Lower lobe of right lung (tissue), 2 donors: ENCODE measurements around the gene COG3. TPM values are rescaled to one million over a fixed set of nuclear protein-coding genes. Genes with fewer than 3 reads are reported as not detected.
"Not testable (repeated sequence)": the region's sequence is repeated elsewhere in the genome, so short reads cannot be mapped to it uniquely, and the experiment has no call there.

ENCODE experiments used
- ATAC-seq, 2 donors: fragments of 200-7000 bp; cut with Tn5 transposase; one replicate each; pipeline ENCODE4 v1.9.1; 2020 to 2022; ENCODE audit warnings: mild to moderate bottlenecking in 2 of 2, moderate library complexity in 2 of 2
- DNase-seq: peaks from one replicate; pipeline ENCODE4 v3.0.0-alpha.2; 2020
- H3K27ac ChIP-seq: fragments of 200-600 bp; one replicate; pipeline ENCODE4 v1.8.0; 2022
- H3K27me3 ChIP-seq: fragments of 200-600 bp; one replicate; pipeline ENCODE4 v1.8.0; 2022; ENCODE audit warnings: low read depth
- H3K36me3 ChIP-seq: fragments of 200-600 bp; one replicate; pipeline ENCODE4 v1.8.0; 2022; ENCODE audit warnings: mild to moderate bottlenecking
- H3K4me1 ChIP-seq: fragments of 200-600 bp; one replicate; pipeline ENCODE4 v1.8.0; 2022
- H3K4me3 ChIP-seq: fragments of 200-600 bp; one replicate; pipeline ENCODE4 v1.8.0; 2022; ENCODE audit warnings: mild to moderate bottlenecking
- H3K9me3 ChIP-seq: fragments of 200-600 bp; one replicate; pipeline ENCODE4 v1.8.0; 2022
- intact Hi-C: fragments of 100-400 bp; cut with DNase I; formaldehyde crosslinking; loops from one replicate; pipeline ENCODE4 v1.11.0; 2022
- total RNA-seq: library from RNA; stranded (reverse); fragmentation: NEBNext Ultra II Directional; extraction: Animal tissue kit (Norgen Biotek cat#: 25700); gene quantifications from one replicate; pipeline ENCODE4 v1.2.1, GENCODE V29; 2021
- TF ChIP-seq, protein P1 (sequence below): fragments of 200-600 bp; IDR thresholded peaks from one replicate; pipeline ENCODE4 v1.8.0; 2022; ENCODE audit warnings: antibody characterized with exemption, mild to moderate bottlenecking
- donor health status: DM: no; HTN: yes; CAD: no; lungs with severe emphysema.

The COG3 gene
- total RNA-seq, 1 donor from 2014 or later: 21.9 TPM

DNA sequence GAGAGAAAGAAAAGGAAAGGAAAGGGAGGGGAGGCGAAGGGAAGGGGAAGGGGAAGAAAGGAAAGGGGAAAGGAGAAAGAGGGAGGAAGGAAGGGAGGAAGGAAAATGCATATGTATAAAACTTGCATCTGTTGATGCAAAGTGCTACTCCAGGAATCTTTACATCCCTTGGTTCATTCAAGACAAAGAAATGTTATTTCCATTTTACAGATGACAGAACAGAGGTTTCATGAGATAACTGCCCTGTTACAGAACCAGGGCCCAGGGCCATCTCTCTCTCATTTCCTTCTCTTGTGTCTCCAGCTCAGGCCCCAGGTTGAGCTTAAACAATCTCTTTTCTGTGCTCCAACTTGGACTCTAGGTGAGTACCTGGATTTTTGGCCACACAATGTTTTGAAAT lies 44.8 kb upstream of the COG3 start:
- intact Hi-C loops: no loop called here
- no peaks in the 10 kb centered on the region for H3K27me3 ChIP-seq
- no peak overlapping the region for H3K27ac ChIP-seq
- no peaks in the 10 kb centered on the region for H3K36me3 ChIP-seq
- DNase-seq (no peak), ATAC-seq (no peak)
- TF ChIP-seq, protein P1, sequence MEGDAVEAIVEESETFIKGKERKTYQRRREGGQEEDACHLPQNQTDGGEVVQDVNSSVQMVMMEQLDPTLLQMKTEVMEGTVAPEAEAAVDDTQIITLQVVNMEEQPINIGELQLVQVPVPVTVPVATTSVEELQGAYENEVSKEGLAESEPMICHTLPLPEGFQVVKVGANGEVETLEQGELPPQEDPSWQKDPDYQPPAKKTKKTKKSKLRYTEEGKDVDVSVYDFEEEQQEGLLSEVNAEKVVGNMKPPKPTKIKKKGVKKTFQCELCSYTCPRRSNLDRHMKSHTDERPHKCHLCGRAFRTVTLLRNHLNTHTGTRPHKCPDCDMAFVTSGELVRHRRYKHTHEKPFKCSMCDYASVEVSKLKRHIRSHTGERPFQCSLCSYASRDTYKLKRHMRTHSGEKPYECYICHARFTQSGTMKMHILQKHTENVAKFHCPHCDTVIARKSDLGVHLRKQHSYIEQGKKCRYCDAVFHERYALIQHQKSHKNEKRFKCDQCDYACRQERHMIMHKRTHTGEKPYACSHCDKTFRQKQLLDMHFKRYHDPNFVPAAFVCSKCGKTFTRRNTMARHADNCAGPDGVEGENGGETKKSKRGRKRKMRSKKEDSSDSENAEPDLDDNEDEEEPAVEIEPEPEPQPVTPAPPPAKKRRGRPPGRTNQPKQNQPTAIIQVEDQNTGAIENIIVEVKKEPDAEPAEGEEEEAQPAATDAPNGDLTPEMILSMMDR: no peak
- H3K4me3 ChIP-seq: no peak overlapping the region
- H3K9me3 ChIP-seq: no peaks in the 10 kb centered on the region
- H3K4me1 ChIP-seq: peaks cover 20% of the 10 kb centered on the region

DNA sequence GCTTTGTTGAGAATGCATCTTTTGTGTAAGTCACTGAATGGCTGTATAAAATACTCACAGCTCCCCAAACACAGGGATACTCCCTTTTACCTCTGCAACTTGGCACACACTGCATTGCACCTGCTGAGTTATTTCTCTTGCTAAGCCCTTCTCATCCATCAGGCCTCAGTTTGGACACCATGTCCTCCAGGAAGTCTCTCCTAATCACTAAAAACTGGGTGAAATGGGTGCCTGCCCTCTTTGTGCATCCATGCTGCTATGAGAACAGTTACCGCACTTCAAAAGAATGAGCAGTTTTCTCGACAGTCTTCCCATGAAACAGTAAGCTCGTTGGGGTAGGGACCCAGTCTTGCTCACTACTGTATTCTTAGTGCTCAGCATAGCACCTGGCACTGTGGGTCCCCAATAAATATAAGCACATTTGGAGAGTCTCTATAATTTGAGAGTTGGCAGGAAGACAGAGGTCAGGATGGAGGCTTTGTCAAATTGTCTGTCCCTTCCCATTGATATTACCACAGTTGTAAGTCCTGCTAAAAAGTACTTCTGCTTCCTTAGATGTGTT lies 41.9 kb upstream of the COG3 start:
- no peaks in the 10 kb centered on the region for H3K36me3 ChIP-seq
- no peak for ATAC-seq
- DNase-seq: no peak

DNA sequence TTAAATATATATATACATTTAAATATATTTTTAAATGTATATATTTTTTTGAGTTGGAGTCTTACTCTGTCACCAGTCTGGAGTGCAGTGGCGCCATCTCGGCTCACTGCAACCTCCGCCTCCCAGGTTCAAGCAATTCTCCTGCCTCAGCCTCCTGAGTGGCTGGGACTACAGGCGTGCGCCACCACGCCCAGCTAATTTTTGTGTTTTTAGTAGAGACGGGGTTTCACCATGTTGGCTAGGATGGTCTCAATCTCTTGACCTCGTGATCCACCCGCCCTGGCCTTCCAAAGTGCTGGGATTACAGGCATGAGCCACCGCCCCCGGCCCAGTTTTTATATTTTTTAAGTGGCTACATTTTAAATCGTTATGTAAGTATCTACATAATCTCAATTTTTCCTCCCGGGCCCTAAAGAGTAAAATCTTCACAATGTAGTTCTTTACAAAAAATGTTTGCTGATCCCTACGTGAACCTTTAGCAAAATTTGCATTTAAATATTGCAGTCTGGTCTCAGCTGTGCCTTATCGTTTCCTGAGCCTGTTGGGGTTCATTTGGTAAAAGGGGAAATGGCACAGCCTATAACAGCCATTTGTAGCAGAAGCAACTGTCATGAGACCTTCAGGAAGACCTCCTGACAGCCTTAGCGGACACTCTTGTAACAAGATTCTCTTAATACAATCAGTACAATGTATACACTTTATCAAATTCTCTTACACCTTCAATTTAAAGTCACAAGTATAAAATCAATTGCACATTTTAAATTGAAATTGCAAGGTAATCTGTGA lies 38.5 kb upstream of the COG3 start:
- H3K27ac ChIP-seq, ATAC-seq, intact Hi-C loops, H3K27me3 ChIP-seq, DNase-seq, H3K9me3 ChIP-seq, H3K36me3 ChIP-seq, H3K4me1 ChIP-seq, H3K4me3 ChIP-seq: not testable (repeated sequence)

More for the DNA sequence above, 41.9 kb upstream of the COG3 start:
- no peak overlapping the region for H3K4me3 ChIP-seq
- intact Hi-C loops: no loop called here
- no peaks in the 10 kb centered on the region for H3K4me1 ChIP-seq
- no peaks in the 10 kb centered on the region for H3K27me3 ChIP-seq
- no peak overlapping the region for H3K27ac ChIP-seq
- H3K9me3 ChIP-seq: no peaks in the 10 kb centered on the region
- TF ChIP-seq, protein P1: no peak

DNA sequence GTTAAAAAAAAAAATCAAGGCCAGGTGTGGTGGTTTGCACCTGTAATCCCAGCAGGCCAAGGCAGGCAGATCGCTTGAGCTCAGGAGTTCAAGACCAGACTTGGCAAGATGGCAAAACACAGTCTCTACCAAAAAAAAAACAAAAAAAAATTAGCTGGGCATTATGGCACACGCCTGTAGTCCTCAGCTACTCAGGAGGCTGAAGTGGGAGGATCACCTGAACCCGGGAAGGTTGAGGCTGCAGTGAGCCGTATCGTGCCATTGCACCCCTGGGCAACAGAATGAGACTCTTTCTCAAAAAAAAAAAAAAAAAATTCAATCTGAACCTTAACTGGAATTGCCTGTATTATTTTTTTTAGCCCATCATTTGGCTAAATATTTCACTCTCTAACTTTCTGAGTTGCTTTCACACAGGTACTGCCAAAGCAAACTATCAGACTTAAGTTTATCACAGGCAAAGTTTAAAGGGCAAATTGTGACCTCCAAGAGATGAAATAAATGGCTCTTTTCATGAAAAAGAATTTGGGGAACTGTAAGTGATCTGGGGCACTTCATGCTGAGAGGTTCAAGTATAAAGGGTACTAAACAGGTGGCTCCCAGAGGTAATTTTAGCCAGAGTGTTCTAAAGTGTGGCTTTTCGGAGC lies 31.9 kb upstream of the COG3 start:
- no peaks in the 10 kb centered on the region for H3K4me1 ChIP-seq
- intact Hi-C loops: no loop called here
- H3K27ac ChIP-seq: no peak overlapping the region
- ATAC-seq (no peak), DNase-seq (no peak)
- TF ChIP-seq, protein P1: no peak
- no peaks in the 10 kb centered on the region for H3K36me3 ChIP-seq
- no peak overlapping the region for H3K4me3 ChIP-seq
- no peaks in the 10 kb centered on the region for H3K27me3 ChIP-seq
- H3K9me3 ChIP-seq: no peaks in the 10 kb centered on the region

DNA sequence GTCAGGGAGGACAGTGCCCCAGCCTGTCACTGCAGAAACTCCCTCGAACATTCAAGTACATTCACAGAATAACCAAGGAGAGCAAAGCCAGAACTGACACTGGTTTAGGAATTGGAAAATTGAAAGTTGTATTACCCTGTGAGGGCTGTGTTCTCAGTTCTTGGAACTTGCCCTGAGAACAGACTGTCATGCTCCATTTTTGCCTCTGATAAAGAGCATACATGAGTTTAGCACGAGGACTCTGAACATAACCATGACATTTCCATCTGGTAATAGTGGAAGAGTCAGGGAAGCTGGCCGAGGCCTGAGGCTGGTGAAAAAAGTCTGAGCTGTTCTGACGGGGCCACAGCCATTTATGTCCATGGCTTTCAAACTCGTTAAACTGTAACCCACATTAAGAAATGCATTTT lies 31.4 kb upstream of the COG3 start:
- Histone ChIP-seq H3K36me3 (no peaks in the 10 kb centered on the region), H3K9me3 (no peaks in the 10 kb centered on the region), H3K4me3 (no peak overlapping the region), H3K27ac (no peak overlapping the region), H3K27me3 (no peaks in the 10 kb centered on the region), H3K4me1 (no peaks in the 10 kb centered on the region)
- intact Hi-C loops: no loop called here
- TF ChIP-seq, protein P1: no peak
- no peak for DNase-seq
- no peak for ATAC-seq
